K562 (cell line): ENCODE measurements around the gene UBAP1L. TPM values are rescaled to one million over a fixed set of nuclear protein-coding genes. Genes with fewer than 3 reads are reported as not detected.

Experiments
- ATAC-seq: fragments of 200-7000 bp; cut with Tn5 transposase; 3 replicates; pipeline ENCODE4 v1.9.1; 2020; ENCODE audit warnings: moderate library complexity
- BruUV-seq: library from RNA; stranded (reverse); fragments of 400-500 nt; replicated peaks from 2 replicates; lab custom pipeline; 2021; lab: Mats Ljungman, UMichigan
- CTCF ChIA-PET: fragments of 300-600 bp; formaldehyde crosslinking; extraction: SDS; loops from one replicate; lab custom pipeline; 2021; ENCODE audit warnings: low intra/inter-chr PET ratio; lab: Yijun Ruan, JAX
- POLR2A ChIA-PET: fragments of 300-600, 350-650 bp; sonication (Branson Sonifier 250); formaldehyde crosslinking; extraction: SDS; loops from one replicate; lab custom pipeline; 2021; ENCODE audit warnings: antibody characterized with exemption, inconsistent platforms; lab: Yijun Ruan, JAX
- DNase-seq, 4 experiments: peaks; one replicate each; pipeline versions ENCODE4 v3.0.0 to v3.0.0-alpha.2; 2011 to 2018; ENCODE audit warnings: low spot score in 3 of 4, mixed read lengths in 3 of 4; ENCODE audit errors: extremely low read depth in 1 of 4
- FAIRE-seq: peaks from 2 replicates; lab custom pipeline; 2011; peaks lifted over from hg19 to GRCh38; lab: Jason Lieb, UNC
- H2AFZ ChIP-seq: 2 replicates; pipeline ENCODE4 v1.6.0; 2011; ENCODE audit warnings: low read depth, low read length, control low read depth, inconsistent platforms
- H3K27ac ChIP-seq: fragments of 200-600 bp; 3 replicates; pipeline ENCODE4 v1.8.0; 2011; ENCODE audit warnings: low read depth, mild to moderate bottlenecking, control low read depth, inconsistent platforms, low read length, moderate library complexity, mixed read lengths; ENCODE audit errors: extremely low read depth
- H3K27me3 ChIP-seq, 2 experiments: fragments of 300-600 bp in 1 of 2; 2 replicates in 1 of 2; 3 replicates in 1 of 2; pipeline versions ENCODE4 v1.6.0 to v1.8.0; 2011; ENCODE audit warnings: inconsistent platforms in 2 of 2, low read length in 2 of 2, mild to moderate bottlenecking in 1 of 2, mixed read lengths in 1 of 2, moderate library complexity in 1 of 2; ENCODE audit not compliant: control insufficient read depth in 2 of 2, insufficient read depth in 2 of 2
- H3K36me3 ChIP-seq: fragments of 300-600 bp; 3 replicates; pipeline ENCODE4 v1.8.0; 2011; ENCODE audit warnings: mild to moderate bottlenecking, low read length, inconsistent platforms; ENCODE audit not compliant: control insufficient read depth, insufficient read depth
- H3K4me1 ChIP-seq, 2 experiments: fragments of 200-600 bp in 1 of 2; replicated peaks in 1 of 2; 2 replicates in 1 of 2; 3 replicates in 1 of 2; pipeline versions ENCODE4 v1.5.1 to v1.8.0; 2011; ENCODE audit warnings: inconsistent platforms in 2 of 2, low read length in 2 of 2, mild to moderate bottlenecking in 1 of 2, mixed read lengths in 1 of 2, moderate library complexity in 1 of 2; ENCODE audit not compliant: control insufficient read depth in 2 of 2, insufficient read depth in 2 of 2
- H3K4me2 ChIP-seq: 2 replicates; pipeline ENCODE4 v1.6.1; 2011; ENCODE audit warnings: low read length, control low read depth, inconsistent platforms, mixed read lengths; ENCODE audit not compliant: insufficient read depth
- H3K4me3 ChIP-seq: fragments of 200-600 bp; sonication (generic), shearing (Covaris generic); 2 replicates; pipeline ENCODE4 v1.5.1; 2016; ENCODE audit warnings: control low read depth, inconsistent platforms
- H3K79me2 ChIP-seq: fragments of 200-600 bp; 3 replicates; pipeline ENCODE4 v1.8.0; 2011; ENCODE audit warnings: low read length, inconsistent platforms; ENCODE audit not compliant: control insufficient read depth, insufficient read depth
- H3K9ac ChIP-seq, 2 experiments: 2 replicates each; pipeline versions ENCODE4 v1.6.0 to v1.6.1; 2011; ENCODE audit warnings: low read depth in 2 of 2, low read length in 2 of 2, control low read depth in 1 of 2, inconsistent platforms in 1 of 2, mild to moderate bottlenecking in 1 of 2, mixed read lengths in 1 of 2; ENCODE audit not compliant: insufficient read depth in 1 of 2
- H3K9me1 ChIP-seq: one replicate; pipeline ENCODE4 v1.6.0; 2011; ENCODE audit warnings: inconsistent platforms, mild to moderate bottlenecking, low read length, moderate library complexity; ENCODE audit not compliant: control insufficient read depth, insufficient read depth
- H3K9me3 ChIP-seq: replicated peaks from 2 replicates; pipeline ENCODE4 v1.5.1; 2011; ENCODE audit warnings: low read depth, low read length, inconsistent platforms; ENCODE audit not compliant: control insufficient read depth, insufficient read depth
- H4K20me1 ChIP-seq: replicated peaks from 2 replicates; pipeline ENCODE4 v1.6.1; 2011; ENCODE audit warnings: low read length, inconsistent platforms, mixed read lengths; ENCODE audit not compliant: control insufficient read depth, insufficient read depth
- TAF7 ChIP-seq: fragments of 450-650 bp; IDR thresholded peaks from 2 replicates; pipeline ENCODE4 v1.6.1; 2016; ENCODE audit warnings: missing genetic modification characterization, missing compliant biosample characterization
- TFE3 ChIP-seq: fragments of 450-650 bp; formaldehyde crosslinking; IDR thresholded peaks from 2 replicates; pipeline ENCODE4 v1.4.0; 2020; ENCODE audit warnings: mild to moderate bottlenecking, mixed read lengths
- ZFP30 ChIP-seq: fragments of 250-450 bp; sonication (Bioruptor Pico); IDR thresholded peaks from 2 replicates; pipeline ENCODE4 v1.8.0; 2022; ENCODE audit warnings: moderate library complexity, mild to moderate bottlenecking, inconsistent platforms, borderline replicate concordance
- WGBS: fragments of 100-300 bp; shearing (Covaris generic); methylation state at CpG from one replicate; pipeline ENCODE4 v1.1.6; 2016; ENCODE audit warnings: low coverage, mixed read lengths; ENCODE audit not compliant: insufficient coverage; ENCODE audit errors: missing lambda C conversion rate; 5-methylcytosine and 5-hydroxymethylcytosine counted together
- in situ Hi-C: fragments of 300-500 bp; cut with MboI; formaldehyde crosslinking; loops from 4 replicates; pipeline ENCODE4 v1.15.0; 2018; ENCODE audit warnings: inconsistent platforms, mixed read lengths
- intact Hi-C: fragments of 100-400 bp; cut with micrococcal nuclease; formaldehyde crosslinking; loops from 2 replicates; pipeline ENCODE4 v1.14.2; 2022
- polyA plus RNA-seq, 8 experiments: library from polyadenylated mRNA; depleted of rRNA in 4 of 8; stranded (reverse) in 5 of 8; unstranded in 3 of 8; fragments of >200 nt; fragmentation: Nextera tagmentation in 2 of 8; fragmentation: Illumina TruSeq in 1 of 8; extraction: Ambion mirVana in 2 of 8; extraction: Trizol in 1 of 8; gene quantifications; 2 replicates each; pipeline versions ENCODE4 v1.2.1 to v1.2.3, GENCODE V29; 2011 to 2014; ENCODE audit warnings: inconsistent platforms in 1 of 8, missing spikeins in 1 of 8
- total RNA-seq, 7 experiments: library from RNA; depleted of rRNA in 6 of 7; stranded (reverse); fragments of >200 nt in 6 of 7; fragmentation: Illumina TruSeq in 2 of 7; extraction: Trizol in 2 of 7; gene quantifications; 2 replicates each; pipeline versions ENCODE4 v1.2.1 to v1.2.3, GENCODE V29; 2011 to 2021; ENCODE audit warnings: low replicate concordance in 1 of 7
- TF ChIP-seq, protein P1 (sequence below): IDR thresholded peaks from 2 replicates; pipeline ENCODE4 v1.6.1; 2011; ENCODE audit not compliant: insufficient read length; ENCODE audit errors: extremely low read depth

UBAP1L gene
- total and polyA plus RNA-seq, 9 of the 15 experiments (the other 6 are each of a cell fraction or from before 2014, with no cell fraction given) = 0.16 to 0.71 (median 0.41) TPM; not detected in 2

GRCh38 chr15:65081270-65081669, 33.7 kb downstream of the UBAP1L start:
- DNase-seq (no peak), FAIRE-seq (no peak), ATAC-seq (no peak)
- H3K36me3 ChIP-seq = no peaks in the 10 kb centered on the region
- no peaks in the 10 kb centered on the region for H3K79me2 ChIP-seq
- peaks cover 31 to 61% of the 10 kb centered on the region in 2 experiments for H3K27me3 ChIP-seq
- H2AFZ ChIP-seq = no peak overlapping the region
- H3K27ac ChIP-seq = no peak overlapping the region
- TF ChIP-seq, protein P1, sequence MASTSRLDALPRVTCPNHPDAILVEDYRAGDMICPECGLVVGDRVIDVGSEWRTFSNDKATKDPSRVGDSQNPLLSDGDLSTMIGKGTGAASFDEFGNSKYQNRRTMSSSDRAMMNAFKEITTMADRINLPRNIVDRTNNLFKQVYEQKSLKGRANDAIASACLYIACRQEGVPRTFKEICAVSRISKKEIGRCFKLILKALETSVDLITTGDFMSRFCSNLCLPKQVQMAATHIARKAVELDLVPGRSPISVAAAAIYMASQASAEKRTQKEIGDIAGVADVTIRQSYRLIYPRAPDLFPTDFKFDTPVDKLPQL = no peak
- TF ChIP-seq ZFP30 (CRISPR knock-in tag) = no peak
- TF ChIP-seq TAF7 (tag) = no peak
- TF ChIP-seq TFE3 (CRISPR knock-in tag) = peak; percentile 48
- WGBS = 3% methylated on average over 6 of the region's 6 CpGs
- ChIA-PET POLR2A (interaction anchor here (1.6 to 2.6 kb wide), 2 partner anchors 12 to 224 kb away, joined by 4 to 7 read pairs; partner anchors contain the start of gene RNU5B-1), CTCF (no interaction called here)
- BruUV-seq = no TSS peak
- H4K20me1 ChIP-seq = peaks cover under 1% of the 10 kb centered on the region; the same call in 1 of the 2 replicates
- H3K4me3 ChIP-seq = no peak overlapping the region
- H3K4me1 ChIP-seq = peaks cover 0 to 16% of the 10 kb centered on the region in 2 experiments; a peak in 2 of 5 replicates
- no peak overlapping the region for H3K9ac ChIP-seq
- H3K4me2 ChIP-seq = no peak overlapping the region
- no peaks in the 10 kb centered on the region; the same call in 1 of the 2 replicates for H3K9me3 ChIP-seq
- no peaks in the 10 kb centered on the region for H3K9me1 ChIP-seq
- intact Hi-C loops = no loop called here
- in situ Hi-C loops = no loop called here
